Hematopoietic multipotent progenitor cell treated with erythropoietin and hydrocortisone succinate and interleukin-3 and kit ligand, for 4 days (in vitro differentiated cells): ENCODE data around the gene INPP5A.
"Not testable (repeated sequence)": the region's sequence is repeated elsewhere in the genome, so short reads cannot be mapped to it uniquely, and the experiment has no call there.

Experiments used
- DNase-seq: peaks from one replicate; pipeline ENCODE4 v3.0.0-alpha.2; 2015

The INPP5A gene

GRCh38 chr10:132503581-132504421 is 33.8 kb upstream of the INPP5A start:
- no peak for DNase-seq

DNA sequence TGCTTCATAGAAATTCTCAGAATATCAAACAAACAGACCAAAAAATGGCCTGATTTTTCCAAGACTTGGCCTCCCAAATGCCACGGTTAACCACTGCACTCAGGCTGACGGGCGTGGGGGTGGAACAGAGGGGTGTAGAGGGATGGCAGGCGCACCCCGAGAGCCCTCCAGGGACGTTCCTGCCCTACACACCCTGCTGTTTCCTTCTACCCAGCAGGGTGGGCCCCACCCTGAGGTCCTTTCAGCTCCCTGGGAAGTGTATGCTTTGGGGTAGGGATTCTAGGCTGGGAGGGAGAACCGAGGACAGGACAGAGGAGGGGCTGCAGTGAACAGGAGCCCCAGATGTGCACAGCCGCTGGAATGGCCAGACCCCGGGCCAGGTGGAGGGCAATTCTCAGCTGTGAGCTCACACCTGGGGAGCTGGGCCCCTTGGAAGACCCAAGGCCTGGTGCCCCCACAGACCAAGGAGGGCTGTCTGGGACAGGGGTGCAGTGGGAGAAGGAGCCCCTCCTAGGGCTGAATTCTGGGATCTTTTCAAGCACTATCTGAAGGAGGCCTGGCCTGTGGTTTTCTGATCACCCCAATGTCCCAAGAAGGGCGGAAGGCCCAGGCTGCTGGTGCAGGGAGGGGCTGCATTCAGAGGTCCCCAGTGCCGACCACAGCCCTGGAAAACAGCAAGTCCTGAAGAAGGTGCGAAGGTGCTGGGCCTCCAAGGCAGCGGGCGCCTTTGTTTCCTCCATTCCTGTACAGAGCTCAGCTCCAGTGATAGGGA is 32.9 kb upstream of the INPP5A start:
- DNase-seq, result no peak

DNA sequence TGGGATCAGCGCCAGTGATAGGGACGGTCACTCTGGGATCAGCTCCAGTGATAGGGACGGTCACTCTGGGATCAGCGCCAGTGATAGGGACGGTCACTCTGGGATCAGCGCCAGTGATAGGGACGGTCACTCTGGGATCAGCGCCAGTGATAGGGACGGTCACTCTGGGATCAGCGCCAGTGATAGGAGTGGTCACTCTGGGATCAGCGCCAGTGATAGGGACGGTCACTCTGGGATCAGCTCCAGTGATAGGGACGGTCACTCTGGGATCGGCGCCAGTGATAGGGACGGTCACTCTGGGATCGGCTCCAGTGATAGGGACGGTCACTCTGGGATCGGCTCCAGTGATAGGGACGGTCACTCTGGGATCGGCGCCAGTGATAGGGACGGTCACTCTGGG is 32.0 kb upstream of the INPP5A start:
- not testable (repeated sequence) for DNase-seq

- no peak for DNase-seq
Observed at GRCh38 chr10:132506711-132507408, 30.7 kb upstream of the INPP5A start.

DNA sequence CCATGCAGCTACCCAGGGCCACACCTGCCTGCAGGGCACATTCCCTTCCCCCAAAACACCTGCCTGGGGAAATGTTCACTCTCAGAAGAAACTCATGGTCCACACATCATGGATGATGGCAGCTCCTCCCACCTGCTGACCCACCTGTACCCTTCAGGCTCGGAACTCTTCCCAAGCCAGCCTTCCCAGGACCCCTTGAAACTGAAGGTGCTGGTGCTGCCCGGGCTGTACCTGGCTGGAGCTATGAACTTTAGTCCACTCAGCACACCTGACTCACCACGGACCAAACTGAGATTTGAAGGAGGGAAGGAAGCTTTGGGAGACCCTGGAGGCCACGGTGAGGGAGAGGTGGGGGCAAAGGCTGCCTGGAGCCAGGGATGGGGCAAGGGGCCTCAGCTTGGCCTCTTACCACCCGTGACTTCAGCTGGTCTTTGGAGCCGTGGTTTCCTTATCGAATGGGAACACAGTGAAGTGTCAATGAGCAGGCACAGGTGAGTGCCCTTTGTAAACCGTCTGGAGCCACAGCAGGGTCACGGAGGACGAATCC is 30.1 kb upstream of the INPP5A start:
- DNase-seq, result no peak

DNA sequence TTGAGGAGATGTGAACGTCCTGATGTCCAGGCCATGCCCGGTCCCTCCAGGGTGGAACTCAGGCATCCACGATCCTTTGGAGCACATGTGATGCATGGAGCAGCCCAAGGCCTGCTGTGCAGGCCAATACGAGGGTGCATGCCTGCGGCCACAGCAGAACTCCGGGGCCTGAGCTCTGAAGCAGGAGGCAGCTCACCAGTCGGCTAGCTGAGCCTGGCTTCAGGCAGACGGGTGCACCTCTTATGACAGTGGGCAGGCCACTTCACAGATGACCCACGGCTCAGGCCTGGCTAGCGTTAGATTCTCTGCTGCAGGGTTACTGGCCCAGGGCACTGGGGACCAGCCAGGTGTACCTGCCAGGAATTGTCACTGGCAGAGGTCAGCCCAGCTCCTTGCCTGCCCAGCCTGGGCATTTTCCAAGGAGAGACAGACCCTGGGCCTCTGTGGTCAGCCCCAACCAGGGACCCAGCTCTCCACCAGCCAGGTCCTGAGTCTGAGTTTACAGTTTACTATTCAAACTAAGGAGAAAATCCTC is 29.6 kb upstream of the INPP5A start:
- no peak for DNase-seq

DNA sequence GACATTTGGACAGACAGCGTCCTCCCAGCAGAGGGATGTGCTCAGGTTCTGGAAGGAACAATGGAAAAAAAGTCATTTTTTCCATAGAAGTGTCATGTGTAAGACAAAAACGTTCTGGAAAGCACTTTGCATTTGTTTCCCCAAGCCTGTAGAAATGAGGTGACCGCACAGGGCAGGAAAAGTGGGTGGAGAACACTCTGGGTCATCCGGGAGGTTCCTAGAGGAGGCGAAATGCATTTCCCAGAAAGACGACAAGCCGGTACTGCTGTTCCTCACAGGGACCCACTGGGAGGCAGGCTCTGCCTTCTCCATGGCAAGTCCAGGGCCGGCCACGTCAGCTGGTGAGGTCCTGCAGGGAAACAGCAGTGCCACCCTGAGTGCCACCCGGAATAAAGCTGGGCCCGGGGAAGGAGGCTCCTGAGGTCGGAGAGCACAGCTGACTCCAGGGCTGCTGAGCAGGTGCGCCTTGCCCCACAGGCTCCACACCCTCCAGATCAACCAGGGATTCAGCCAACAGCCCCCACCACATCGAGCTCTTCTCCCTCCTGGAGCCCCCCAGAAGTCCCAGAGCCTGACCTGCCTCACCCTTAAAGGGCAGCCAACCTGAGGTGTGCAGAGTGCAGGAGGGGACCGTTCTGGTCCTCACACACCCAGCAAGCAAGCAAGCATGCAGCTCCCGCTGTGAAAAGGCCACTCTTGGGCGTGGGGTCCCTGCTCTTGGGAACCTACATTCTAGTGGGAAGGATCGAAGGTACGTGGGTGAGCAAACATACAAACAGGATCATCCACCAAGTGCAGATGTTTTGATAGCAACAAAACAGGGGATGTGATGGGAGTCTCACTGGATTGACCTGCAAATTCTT is 28.8 kb upstream of the INPP5A start:
- DNase-seq, result no peak

GRCh38 chr10:132509506-132510173 is 27.9 kb upstream of the INPP5A start:
- DNase-seq, result no peak

DNA sequence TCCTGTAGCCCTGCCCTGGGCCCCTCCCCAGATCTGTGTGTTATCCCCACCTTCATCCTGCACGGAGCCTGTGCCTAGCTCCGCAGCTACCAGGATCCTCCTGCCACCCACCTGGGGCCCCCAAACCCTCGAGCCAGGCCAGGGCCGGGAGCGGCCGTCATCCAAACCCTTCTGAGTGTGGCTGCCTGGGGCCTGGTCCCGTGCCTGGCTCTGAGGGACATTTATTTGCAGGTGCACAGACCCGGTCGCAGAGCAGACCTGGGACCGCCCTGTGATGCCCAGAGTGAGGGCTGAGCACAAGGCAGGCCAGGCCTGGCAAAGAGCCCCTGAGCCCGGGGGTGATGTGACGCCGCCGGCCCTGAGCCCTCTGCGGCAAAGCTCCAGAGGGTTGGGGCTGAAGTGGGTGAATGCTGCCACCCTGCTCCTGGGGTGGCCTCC is 27.4 kb upstream of the INPP5A start:
- no peak for DNase-seq

GRCh38 chr10:132511121-132512051 is 26.2 kb upstream of the INPP5A start:
- no peak for DNase-seq

GRCh38 chr10:132512052-132512442 is 25.5 kb upstream of the INPP5A start:
- DNase-seq, result no peak

GRCh38 chr10:132512693-132513345 is 24.8 kb upstream of the INPP5A start:
- DNase-seq, result no peak

GRCh38 chr10:132514821-132515520 is 22.6 kb upstream of the INPP5A start:
- DNase-seq, result peak; percentile 34

DNA sequence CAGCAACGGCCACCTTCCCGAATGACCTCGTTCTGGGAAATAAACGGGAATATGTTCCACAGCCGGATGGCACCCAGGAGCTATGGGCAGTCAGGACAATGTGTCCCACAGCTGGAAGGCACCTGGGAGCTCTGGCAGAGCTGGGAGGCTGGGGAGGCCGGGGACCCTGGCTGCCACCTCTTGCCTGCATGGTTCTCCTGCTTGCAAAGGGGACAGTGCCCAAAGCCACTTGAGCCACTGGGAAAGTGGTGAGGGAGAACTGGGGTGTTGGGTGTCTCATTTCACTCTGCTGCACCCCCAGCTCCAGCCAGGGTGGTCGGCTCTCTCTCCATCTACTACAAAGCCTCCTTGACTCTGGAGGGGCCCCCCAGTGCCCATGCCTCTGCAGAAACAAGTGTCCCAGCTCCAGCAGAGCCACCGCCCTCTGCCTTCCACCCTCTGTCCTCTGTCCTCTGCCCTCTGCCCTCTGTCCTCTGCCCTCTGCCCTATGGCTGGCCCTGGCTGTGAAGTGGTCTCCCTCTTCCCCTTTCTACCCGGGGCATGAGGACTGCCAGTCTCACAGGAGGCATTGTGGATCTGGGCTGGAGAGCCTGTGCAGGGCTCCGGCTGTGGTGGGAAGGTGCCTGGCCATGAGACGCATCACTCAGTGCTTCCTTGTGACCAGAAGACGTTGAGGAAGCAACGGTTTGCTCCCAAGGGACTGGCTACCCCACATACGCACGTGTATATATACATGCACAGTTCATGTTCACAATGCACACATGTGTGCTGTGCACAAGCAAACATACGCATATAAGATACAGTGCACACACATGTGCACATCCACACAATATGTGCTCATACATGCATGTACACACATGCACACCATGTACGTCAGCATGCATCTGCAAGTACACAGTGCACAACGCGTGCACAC is 21.5 kb upstream of the INPP5A start:
- DNase-seq, result no peak

GRCh38 chr10:132516771-132517725 is 20.5 kb upstream of the INPP5A start:
- peak; percentile 56 for DNase-seq

GRCh38 chr10:132517951-132518521 is 19.6 kb upstream of the INPP5A start:
- no peak for DNase-seq
